AG08395 (cell line): Measurements from ENCODE around the gene KAT14.
A peak's percentile ranks its signal among the peaks of the same experiment; 100 is the strongest.
"Not testable (repeated sequence)": the region's sequence is repeated elsewhere in the genome, so short reads cannot be mapped to it uniquely, and the experiment has no call there.

ENCODE experiments used
- DNase-seq: peaks from one replicate; pipeline ENCODE4 v3.0.0; 2012; ENCODE audit warnings: mixed read lengths, low spot score

Gene KAT14, protein sequence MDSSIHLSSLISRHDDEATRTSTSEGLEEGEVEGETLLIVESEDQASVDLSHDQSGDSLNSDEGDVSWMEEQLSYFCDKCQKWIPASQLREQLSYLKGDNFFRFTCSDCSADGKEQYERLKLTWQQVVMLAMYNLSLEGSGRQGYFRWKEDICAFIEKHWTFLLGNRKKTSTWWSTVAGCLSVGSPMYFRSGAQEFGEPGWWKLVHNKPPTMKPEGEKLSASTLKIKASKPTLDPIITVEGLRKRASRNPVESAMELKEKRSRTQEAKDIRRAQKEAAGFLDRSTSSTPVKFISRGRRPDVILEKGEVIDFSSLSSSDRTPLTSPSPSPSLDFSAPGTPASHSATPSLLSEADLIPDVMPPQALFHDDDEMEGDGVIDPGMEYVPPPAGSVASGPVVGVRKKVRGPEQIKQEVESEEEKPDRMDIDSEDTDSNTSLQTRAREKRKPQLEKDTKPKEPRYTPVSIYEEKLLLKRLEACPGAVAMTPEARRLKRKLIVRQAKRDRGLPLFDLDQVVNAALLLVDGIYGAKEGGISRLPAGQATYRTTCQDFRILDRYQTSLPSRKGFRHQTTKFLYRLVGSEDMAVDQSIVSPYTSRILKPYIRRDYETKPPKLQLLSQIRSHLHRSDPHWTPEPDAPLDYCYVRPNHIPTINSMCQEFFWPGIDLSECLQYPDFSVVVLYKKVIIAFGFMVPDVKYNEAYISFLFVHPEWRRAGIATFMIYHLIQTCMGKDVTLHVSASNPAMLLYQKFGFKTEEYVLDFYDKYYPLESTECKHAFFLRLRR

DNA sequence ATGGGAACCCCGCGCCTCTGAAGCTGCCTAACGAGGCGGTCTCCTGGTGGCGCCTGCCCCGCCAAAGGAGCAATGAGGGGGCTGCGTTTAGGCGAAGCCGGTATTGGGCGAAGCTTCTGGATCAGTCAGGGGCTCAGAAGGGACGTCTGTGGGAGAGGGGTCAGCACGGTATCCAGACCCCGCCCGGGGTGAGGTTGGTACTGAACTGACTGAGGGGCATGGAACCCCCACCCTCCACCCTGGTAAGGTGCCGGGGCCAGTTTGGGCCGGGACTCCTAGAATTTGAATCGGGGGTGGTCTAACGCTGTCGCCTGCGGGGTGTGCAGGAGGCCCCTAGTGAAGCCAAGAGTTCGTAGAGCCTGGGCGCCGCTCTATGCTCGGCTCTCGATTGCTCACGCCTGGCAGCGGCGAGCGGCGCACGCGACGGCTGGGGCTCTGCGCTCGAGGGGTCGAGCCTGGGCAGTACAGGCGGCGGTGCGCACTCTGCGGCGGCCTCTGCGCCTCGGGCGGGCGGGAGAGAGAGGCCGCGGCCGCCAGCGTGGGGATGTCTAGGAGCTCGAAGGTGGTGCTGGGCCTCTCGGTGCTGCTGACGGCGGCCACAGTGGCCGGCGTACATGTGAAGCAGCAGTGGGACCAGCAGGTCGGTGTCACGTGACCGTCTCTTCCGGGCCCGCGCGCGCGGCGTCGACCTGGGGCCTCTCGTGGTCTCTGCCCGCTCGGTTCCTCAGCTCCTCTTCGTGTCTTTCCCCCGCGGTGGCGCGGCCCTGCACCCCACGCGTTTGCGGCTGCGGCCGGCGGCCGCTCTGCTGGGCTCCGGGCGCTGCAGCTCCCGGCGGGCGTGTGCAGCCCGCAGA is at the start of gene KAT14, which contains the start of gene PET117:
TSS of gene KAT14 (plus strand) at position 452 of the 854 bp plus-strand sequence. CDS start 4,798 bp downstream, outside the sequence.
TSS of gene PET117 (plus strand) at position 452 of the 854 bp plus-strand sequence. CDS start at position 545, 93 bp downstream.
- peak; percentile 89 for DNase-seq

DNA sequence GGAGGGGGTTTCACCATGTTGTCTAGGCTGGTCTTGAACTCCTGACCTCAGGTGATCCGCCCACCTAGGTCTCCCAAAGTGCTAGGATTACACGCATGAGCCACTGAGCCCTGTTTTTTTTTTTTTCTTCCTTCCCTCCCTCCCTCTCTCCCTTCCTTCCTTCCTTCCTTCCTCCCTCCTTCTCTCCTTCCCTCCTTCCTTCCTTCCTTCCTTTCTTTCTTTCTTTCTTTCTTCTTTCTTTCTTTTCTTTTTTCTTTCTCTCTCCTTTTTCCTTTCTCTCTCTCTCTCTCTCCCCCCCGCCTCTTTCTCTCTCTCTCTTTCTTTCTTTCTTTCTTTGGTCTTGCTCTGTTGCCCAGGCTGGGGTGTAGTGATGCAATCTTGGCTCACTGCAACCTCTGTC is 49.4 kb upstream of the KAT14 start:
- DNase-seq, result not testable (repeated sequence)

DNA sequence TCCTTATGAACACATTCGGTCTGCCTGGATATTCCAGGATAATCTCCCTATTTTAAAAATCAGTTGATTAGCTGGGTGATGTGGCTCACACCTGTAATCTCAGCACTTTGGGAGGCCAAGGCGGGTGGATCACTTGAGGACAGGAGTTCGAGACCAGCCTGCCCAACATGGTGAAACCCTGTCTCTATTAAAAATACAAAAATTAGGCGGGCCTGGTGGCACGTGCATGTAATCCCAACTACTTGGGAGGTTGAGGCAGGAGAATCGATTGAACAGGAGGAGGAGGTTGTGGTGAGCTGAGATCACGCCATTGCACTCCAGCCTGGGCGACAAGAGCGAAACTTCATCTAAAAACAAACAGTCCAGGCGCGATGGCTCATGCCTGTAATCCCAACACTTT is 48.8 kb upstream of the KAT14 start:
- DNase-seq, result not testable (repeated sequence)

DNA sequence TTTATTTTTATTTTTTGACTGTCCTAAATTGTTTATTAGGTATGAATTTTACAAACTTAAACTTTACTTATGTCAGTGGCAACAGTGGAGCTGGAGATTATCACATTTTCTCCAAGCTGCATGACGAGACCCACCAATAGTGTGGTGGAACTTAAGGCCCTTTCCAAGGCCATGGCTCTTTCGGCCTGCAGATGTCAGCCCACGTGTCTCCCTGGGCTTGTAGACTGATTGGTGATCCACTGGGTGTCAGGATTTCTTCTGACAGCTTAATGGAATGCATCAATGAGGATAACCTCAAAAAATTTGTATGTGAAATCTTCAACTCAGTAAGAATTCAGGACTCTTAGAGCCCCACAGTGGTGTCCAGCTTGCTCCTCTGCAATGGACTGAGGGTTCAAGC is 47.6 kb upstream of the KAT14 start:
- DNase-seq, result no peak

DNA sequence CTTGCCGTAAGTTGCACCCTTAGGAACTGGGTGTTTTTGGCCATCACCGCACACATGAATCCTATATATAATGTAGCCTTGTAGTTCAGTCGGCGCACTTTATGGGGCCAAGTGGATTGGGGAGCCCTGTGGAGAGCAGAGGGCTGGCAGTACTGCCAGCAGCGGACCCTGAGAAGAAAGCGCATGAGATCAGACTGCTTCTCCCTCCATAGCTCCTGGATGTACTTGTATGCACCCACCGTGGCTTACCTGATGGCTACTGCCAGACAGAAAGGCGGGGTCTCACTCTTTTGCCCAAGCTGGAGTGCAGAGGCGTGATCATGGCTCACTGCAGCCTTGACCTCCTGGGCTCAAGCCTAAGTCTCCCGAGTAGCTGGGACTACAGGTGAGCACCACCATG is 47.2 kb upstream of the KAT14 start:
- no peak for DNase-seq

DNA sequence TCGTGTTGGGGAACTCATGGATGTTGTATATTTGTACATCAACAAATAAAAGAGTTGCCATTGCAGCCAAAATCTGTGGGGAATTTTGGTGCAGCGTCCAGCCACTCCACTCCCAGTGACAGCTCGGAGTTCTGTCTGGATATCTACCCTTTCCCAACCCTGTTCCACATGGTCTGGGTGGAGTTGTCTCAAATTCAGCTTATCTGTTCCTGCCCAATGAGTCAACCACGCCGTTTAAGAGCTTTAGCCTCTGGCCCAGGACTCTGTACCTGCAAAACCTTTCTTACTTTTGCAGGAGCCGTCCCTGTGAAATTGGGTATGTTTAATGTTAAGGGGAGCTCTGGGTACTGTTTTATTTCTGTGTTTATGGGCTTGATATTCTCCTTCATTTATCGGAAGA is 46.0 kb upstream of the KAT14 start:
- no peak for DNase-seq

DNA sequence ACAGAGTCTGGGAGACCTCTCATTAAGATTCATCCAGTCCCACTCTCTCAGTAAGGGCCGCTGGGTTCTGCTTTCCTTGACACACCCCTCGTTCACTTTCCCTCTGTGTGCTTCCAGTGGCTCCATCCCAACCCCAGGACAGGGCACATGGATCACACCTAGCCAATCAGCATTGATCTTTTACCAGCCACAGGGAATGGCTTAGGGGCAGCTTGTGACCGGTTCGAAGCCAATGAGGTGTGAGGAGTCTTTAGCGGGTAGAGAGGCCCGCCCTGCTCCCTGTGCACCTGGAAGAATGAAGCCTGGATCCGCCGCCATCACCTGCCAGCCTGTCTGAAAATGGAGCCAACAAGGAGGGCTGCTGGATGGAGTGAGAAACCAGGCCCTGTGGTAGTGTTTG is 44.8 kb upstream of the KAT14 start:
- no peak for DNase-seq

DNA sequence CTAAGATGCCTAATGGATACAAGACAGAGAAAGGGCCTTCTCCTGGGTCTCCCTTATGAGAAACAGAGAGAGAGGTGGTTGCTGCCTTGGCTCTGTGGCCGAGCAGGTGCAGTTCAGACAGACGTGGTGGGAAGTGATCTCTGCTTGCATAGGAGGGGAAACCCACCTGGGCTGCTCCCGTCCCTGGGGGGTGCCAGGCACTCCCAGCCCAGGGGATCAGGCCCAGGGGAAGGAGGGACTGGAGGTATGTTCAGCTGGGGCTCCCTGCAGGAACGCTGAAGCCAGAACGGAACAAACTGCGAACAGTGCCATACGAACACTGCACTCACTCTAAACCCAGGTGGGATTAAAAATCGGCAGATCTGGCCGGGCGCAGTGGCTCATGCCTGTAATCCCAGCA is 44.3 kb upstream of the KAT14 start:
- no peak for DNase-seq

DNA sequence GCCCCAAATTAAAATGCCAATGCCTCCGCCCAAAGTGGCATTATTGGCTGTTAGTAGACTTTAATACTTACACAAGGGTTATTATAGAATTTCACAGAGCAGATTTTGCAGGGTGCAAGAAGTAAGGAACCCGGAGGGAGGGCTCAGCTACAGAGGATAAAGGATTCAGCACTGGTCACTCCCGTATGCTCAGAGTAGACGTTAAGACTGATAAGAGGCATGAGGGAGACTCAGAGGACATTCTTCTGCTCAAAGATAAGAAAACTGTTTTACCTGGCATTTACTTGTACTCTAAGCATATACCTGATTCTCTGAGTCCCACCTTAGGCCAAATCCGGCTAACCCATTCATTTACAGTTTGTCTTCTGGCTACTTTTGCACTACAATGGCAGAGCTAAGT is 43.5 kb upstream of the KAT14 start:
- DNase-seq, result no peak

DNA sequence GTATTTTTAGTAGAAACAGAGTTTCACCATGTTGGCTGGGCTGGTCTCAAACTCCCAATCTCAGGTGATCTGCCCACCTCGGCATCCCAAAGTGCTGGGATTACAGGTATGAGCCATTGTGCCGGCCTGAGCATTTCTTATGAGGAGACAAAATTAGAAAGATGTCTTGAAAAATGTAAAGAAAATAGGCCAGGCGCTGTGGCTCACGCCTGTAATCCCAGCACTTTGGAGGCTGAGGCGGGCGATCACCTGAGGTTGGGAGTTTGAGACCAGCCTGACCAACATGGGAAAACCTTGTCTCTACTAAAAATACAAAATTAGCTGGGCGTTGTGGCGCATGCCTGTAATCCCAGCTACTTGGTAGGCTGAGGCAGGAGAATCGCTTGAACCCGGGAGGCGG is 37.1 kb upstream of the KAT14 start:
- DNase-seq, result not testable (repeated sequence)

DNA sequence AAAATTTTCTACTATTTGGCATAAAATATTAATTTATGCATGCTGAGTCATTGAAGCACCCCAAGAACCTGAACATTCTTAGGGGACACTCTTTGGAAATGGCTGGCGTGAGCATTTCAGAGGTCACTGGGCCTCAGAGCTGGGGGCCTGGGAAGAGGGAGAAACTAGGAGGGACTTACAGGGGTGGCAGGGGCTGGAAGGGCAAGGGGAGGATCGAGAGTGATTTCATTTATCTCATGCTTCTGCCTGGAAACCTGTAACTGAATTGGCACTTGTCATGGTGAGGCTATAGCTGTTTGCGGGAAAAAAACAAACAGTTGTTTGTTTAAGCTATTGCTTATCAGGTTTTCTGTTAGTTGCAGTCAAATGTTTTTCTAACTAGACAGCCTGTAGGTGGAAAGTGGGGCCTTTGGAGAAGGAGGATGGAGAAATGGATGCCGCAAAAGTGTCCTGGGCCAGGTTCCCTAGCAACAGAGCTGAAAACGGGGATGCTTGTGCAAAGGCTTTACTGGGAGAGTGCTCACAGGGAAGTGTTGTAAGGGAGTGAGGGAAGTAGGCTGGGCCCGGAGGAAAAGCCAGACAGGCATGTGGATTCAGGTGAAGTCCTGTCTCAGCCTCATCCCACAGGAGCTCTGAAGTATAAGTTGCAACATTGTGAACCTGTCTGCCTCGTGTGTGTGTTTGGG is 36.4 kb upstream of the KAT14 start:
- DNase-seq, result no peak

DNA sequence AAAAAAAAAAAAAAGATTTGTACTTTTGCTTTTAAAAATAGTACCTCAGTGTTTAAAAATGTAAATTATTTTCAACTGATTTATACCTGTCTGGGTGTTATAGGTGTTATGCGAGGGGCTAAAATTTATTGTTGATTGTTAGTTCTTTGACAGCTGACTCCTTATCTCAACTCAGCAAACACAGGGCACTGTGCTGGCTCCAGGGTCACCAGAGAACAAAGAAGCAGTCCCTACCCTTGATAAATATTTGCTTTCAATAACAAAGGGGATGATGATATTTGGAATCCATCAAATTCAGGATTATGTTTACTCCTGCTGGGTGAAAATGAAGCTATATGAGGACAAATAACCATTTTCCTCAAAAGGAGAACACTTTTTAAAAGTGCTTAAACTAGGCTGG is 34.2 kb upstream of the KAT14 start:
- DNase-seq, result no peak

DNA sequence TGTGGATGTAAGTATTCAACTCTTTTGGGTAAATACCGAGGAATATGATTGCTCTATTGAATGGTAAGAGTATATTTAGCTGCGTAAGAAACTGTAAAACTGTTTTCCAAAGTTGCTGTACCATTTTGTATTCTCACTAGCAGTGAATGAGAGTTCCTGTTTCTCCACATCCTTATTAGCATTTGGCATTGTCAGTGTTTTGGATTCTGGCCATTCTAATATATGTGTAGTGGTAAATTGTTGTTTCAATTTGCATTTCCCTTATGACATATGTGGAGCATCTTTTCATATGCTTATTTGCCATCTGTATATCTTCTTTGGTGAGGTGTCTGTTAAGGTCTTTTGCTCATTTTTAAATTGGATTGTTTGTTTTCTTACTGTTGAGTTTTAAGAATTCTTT is 29.3 kb upstream of the KAT14 start:
- no peak for DNase-seq

DNA sequence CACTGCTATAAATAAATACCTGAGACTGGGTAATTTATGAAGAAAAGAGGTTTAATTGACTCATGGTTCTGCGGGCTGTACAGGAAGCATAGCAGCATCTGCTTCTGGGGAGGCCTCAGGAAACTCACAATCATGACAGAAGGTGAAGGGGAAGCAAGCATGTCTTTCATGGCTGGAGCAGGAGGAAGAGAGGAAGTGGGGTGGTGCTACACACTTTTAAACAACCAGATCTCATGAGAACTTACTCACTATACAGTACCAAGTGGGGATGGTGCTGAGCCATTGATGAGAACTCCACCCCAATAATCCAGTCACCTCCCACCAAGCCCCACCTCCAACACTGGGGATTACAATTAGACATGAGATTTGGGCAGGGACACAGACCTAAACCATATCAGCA is 9.1 kb upstream of the KAT14 start:
- not testable (repeated sequence) for DNase-seq

DNA sequence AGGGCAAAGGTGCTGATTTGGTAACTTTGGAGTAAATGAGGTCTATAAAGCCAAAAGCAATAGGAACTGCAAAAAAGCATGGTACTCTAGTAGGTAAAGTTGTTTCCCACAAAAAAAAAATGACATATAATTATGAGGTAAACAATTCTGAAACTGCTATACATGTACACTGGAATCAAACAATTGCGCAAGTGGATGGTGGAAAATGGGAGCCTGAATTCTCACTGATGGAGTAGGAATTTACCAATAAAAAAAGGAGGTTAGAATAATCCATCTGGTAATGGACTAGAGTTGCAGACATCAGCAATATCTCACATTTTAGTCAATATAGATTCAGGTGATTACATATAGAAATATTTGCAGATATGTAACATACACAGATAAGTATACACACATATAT is 5.0 kb upstream of the KAT14 start:
- DNase-seq, result no peak

DNA sequence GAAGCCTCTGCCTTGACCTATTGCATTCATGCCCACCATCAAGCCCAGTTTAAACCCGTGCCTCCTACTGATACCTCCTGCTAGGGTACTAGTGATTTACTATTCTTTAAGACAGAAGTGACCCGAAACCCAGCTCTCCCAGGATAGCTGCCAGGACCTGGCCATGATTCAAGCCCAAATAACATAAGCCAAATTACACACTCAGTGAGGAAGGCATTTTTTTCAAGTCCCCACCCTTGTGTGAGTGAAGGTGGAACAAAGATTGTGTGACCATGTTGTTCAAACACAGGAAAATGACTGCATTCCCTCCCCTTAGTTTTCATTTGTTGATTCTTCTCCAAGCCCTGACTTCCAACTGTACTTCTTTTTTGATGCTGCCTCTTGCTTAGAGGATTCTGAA is 3.7 kb upstream of the KAT14 start:
- no peak for DNase-seq

DNA sequence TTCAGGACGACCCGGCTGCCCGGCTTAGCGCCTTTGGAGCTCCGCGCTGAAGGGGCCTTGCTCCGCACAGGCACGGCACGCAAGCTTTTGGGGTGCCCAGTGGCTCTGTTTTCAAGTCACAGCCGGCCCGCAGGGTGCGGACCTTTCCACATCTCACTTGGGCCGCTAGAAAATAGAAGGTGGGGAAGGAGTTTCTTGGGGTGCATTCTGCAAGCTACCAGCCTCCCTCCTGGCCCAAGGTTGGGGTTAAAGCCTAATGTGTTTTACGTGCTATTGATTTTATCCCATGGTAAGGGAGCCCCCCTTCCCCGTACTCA is 561 bp downstream of the KAT14 start:
- DNase-seq, result no peak

DNA sequence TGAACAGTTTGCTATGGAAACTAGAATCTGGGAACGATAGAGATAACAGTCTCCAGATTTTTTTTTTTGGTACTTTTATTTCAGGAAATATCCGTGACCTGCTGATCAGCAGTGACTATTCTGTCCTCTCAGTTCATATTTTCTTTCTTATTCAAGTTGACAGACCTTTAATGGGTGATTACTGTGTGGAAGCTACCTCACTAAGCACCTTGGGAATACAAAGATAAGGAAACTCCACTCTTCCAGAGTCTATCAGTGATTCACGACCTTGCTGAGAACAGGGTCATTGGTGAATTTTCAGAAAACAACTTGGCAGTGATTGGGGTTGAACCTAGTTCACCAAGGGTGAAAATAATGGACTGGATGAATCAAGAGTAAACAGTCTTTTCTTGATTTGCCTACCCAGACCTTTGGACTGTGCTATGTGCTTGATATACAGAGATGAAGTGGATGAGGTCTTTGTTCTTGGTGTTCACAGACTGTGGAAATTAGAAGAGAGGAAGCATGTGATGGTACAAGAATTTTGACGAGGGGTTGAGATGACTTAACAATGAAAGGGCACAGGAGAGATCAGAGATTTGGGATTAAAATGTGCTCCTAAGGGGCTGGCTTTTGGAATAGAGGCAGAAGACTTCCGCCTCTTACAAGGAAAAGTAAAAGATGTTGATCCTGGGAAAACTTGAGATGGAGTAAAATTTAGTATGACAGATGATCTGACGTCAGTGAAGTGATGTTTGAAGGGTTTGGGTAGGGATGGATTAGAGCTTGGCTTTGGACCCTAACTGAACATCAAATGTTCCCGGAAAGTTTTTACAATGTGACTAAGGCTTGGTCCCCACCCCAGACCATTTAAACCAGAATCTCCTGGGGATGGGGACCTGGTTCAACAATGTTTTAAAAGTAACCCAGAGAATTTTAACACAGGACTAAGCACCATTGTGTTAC is 1.2 kb downstream of the KAT14 start:
- DNase-seq, result no peak

DNA sequence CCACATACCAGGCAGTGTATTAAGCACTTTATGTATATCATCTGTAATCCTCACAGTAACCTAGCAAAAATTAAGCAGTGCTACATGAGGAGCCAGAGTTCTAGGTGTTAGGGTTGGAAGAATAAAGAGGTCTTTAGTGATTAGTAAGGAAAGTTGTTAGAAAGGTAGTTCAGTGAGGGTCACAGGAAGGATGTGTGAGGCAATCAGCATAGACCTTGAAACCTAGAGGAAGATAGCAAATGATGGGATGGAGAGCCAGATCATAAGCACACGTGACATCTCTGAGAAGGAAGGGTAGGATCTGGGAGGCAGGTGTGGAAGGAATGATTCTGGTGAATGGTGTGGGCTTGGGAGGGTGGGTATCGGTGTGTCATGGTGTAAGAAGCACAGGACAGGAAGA is 2.2 kb downstream of the KAT14 start:
- no peak for DNase-seq

DNA sequence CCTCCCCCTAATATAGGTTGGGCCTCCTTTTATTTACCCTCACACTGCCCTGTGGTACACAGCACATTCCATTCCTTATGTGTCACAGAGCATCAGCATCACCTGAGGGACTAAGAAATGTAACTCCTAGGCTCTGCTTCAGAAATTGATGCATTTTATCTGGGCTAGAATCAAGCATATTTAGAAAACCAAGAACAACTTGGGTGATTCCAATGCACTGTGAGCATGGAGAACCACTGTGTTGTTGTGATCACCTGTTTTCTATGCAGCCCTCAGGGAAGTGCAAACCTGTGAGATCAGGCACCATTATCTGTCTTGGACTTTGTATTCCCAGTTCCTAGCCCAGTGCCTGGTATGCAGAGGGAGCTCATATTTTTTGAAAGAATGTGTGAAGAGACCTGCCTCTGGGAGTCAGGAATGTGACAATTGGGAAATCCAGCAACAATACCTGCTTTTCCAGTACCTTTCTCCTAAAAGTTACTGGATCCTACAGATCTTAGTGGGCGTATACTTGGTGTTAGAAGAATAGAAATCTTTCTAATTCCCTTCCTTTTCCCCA is 7.0 kb downstream of the KAT14 start:
- no peak for DNase-seq
